Measurements from ENCODE around the gene SCG5.

SCG5 gene

DNA sequence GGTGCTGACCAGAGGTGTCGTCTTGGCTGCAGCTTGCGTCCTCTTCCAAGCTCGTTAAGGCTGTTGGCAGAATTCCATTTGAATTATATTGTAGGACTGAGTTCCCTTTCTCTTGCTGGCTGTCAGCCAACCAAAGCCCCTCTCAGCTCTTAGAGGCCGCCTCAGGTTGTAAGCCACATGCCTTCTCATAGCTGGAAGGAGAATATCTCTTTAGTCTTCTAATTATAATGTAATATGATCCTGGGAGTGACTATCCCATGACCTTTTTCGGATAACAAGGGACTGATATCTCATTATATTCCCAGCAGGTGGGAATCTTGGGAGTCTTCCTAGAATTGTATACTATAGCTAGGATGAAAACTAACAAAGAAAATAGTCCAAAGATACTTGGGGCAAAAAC is 4.8 kb downstream of the SCG5 start:
- no peaks in the 10 kb centered on the region for H3K36me3 ChIP-seq (ENCODE audit: control insufficient read depth in 1 of 2, insufficient read depth in 2 of 2, low read depth in 1 of 2, low read length in 2 of 2)
- H2BK15ac ChIP-seq (ENCODE audit: low read depth, poor library complexity, severe bottlenecking): no peak overlapping the region
- no peak overlapping the region for H2BK120ac ChIP-seq (ENCODE audit: low read depth, low read length)
- no peak overlapping the region for H3K4me2 ChIP-seq (ENCODE audit: low read length, poor library complexity, severe bottlenecking)
- H3K23ac ChIP-seq (ENCODE audit: low read length in 2 of 2): no peak overlapping the region
- H3K14ac ChIP-seq (ENCODE audit: low read length in 2 of 2): no peak overlapping the region
- no peak overlapping the region for H3K27ac ChIP-seq (ENCODE audit: low read length, poor library complexity, severe bottlenecking)
- H3K4me1 ChIP-seq (ENCODE audit: control insufficient read depth, insufficient read depth, low read depth, low read length): peaks cover 5% of the 10 kb centered on the region
- H2BK5ac ChIP-seq (ENCODE audit: low read depth, low read length, poor library complexity, severe bottlenecking): no peak overlapping the region
- H3K79me1 ChIP-seq (replicated peaks; ENCODE audit: low read length, poor library complexity, severe bottlenecking): peaks cover 3% of the 10 kb centered on the region
- no peaks in the 10 kb centered on the region for H3K27me3 ChIP-seq (ENCODE audit: control insufficient read depth in 1 of 2, insufficient read depth in 1 of 2, low read length in 2 of 2)
- no peak overlapping the region for H3K4me3 ChIP-seq (ENCODE audit: insufficient read depth in 1 of 2, low read depth in 1 of 2, low read length in 2 of 2)
- H3K9me3 ChIP-seq (ENCODE audit: control insufficient read depth, low read length): no peaks in the 10 kb centered on the region
- H3K9ac ChIP-seq (ENCODE audit: low read length): no peak overlapping the region
- H2AK5ac ChIP-seq (ENCODE audit: low read length, severe bottlenecking): no peak overlapping the region
- 94% methylated on average over 3 of the region's 5 CpGs for WGBS
- no peak overlapping the region for H2AFZ ChIP-seq (ENCODE audit: low read depth, low read length)
- H3K18ac ChIP-seq (ENCODE audit: low read depth in 1 of 2, low read length in 2 of 2): no peak overlapping the region
- no peak overlapping the region for H2BK12ac ChIP-seq (ENCODE audit: low read length in 2 of 2)
- H4K91ac ChIP-seq (ENCODE audit: low read length): no peak overlapping the region
- no peak for DNase-seq
- H4K8ac ChIP-seq (ENCODE audit: low read length): no peak overlapping the region
- no peak overlapping the region for H3K4ac ChIP-seq (ENCODE audit: low read depth in 1 of 2, low read length in 2 of 2)

- H3K79me1 ChIP-seq (replicated peaks; ENCODE audit: low read length, poor library complexity, severe bottlenecking): peaks cover 3% of the 10 kb centered on the region
Measured at GRCh38 chr15:32649342-32649741, 7.8 kb downstream of the SCG5 start.

GRCh38 chr15:32651229-32651837 is 9.8 kb downstream of the SCG5 start:
- H3K9ac ChIP-seq (ENCODE audit: low read length): no peak overlapping the region
- H3K4me3 ChIP-seq (ENCODE audit: insufficient read depth in 1 of 2, low read depth in 1 of 2, low read length in 2 of 2): no peak overlapping the region
- H3K27ac ChIP-seq (ENCODE audit: low read length, poor library complexity, severe bottlenecking): no peak overlapping the region
- H3K23ac ChIP-seq (ENCODE audit: low read length in 2 of 2): no peak overlapping the region
- H3K36me3 ChIP-seq (ENCODE audit: control insufficient read depth in 1 of 2, insufficient read depth in 2 of 2, low read depth in 1 of 2, low read length in 2 of 2): no peaks in the 10 kb centered on the region
- no peak overlapping the region for H3K14ac ChIP-seq (ENCODE audit: low read length in 2 of 2)
- H4K91ac ChIP-seq (ENCODE audit: low read length): no peak overlapping the region
- no peaks in the 10 kb centered on the region for H3K9me3 ChIP-seq (ENCODE audit: control insufficient read depth, low read length)
- no peak overlapping the region for H4K8ac ChIP-seq (ENCODE audit: low read length)
- no peak overlapping the region for H3K4ac ChIP-seq (ENCODE audit: low read depth in 1 of 2, low read length in 2 of 2)
- no peak overlapping the region for H2AFZ ChIP-seq (ENCODE audit: low read depth, low read length)
- 37% methylated on average over 6 of the region's 6 CpGs for WGBS
- no peak overlapping the region for H2BK5ac ChIP-seq (ENCODE audit: low read depth, low read length, poor library complexity, severe bottlenecking)
- no peak overlapping the region for H3K18ac ChIP-seq (ENCODE audit: low read depth in 1 of 2, low read length in 2 of 2)
- H3K79me1 ChIP-seq (replicated peaks; ENCODE audit: low read length, poor library complexity, severe bottlenecking): peaks cover 3% of the 10 kb centered on the region
- H2BK15ac ChIP-seq (ENCODE audit: low read depth, poor library complexity, severe bottlenecking): no peak overlapping the region
- no peaks in the 10 kb centered on the region for H3K27me3 ChIP-seq (ENCODE audit: control insufficient read depth in 1 of 2, insufficient read depth in 1 of 2, low read length in 2 of 2)
- H2AK5ac ChIP-seq (ENCODE audit: low read length, severe bottlenecking): no peak overlapping the region
- no peak overlapping the region for H2BK120ac ChIP-seq (ENCODE audit: low read depth, low read length)
- H3K4me1 ChIP-seq (ENCODE audit: control insufficient read depth, insufficient read depth, low read depth, low read length): peaks cover 5% of the 10 kb centered on the region
- DNase-seq: peak; percentile 68
- H3K4me2 ChIP-seq (ENCODE audit: low read length, poor library complexity, severe bottlenecking): no peak overlapping the region
- no peak overlapping the region for H2BK12ac ChIP-seq (ENCODE audit: low read length in 2 of 2)

More at GRCh38 chr15:32649342-32649741, 7.8 kb downstream of the SCG5 start:
- Histone ChIP-seq H3K4ac (ENCODE audit: low read depth in 1 of 2, low read length in 2 of 2) (no peak overlapping the region), H2BK5ac (ENCODE audit: low read depth, low read length, poor library complexity, severe bottlenecking) (no peak overlapping the region), H3K9me3 (ENCODE audit: control insufficient read depth, low read length) (no peaks in the 10 kb centered on the region), H2BK15ac (ENCODE audit: low read depth, poor library complexity, severe bottlenecking) (no peak overlapping the region), H3K4me3 (ENCODE audit: insufficient read depth in 1 of 2, low read depth in 1 of 2, low read length in 2 of 2) (no peak overlapping the region), H2BK120ac (ENCODE audit: low read depth, low read length) (no peak overlapping the region), H3K18ac (ENCODE audit: low read depth in 1 of 2, low read length in 2 of 2) (no peak overlapping the region), H3K27ac (ENCODE audit: low read length, poor library complexity, severe bottlenecking) (no peak overlapping the region), H3K9ac (ENCODE audit: low read length) (no peak overlapping the region), H2AK5ac (ENCODE audit: low read length, severe bottlenecking) (peak overlapping the region; percentile 61), H4K91ac (ENCODE audit: low read length) (no peak overlapping the region), H2BK12ac (ENCODE audit: low read length in 2 of 2) (no peak overlapping the region), H2AFZ (ENCODE audit: low read depth, low read length) (no peak overlapping the region), H3K4me1 (ENCODE audit: control insufficient read depth, insufficient read depth, low read depth, low read length) (peaks cover 5% of the 10 kb centered on the region), H3K4me2 (ENCODE audit: low read length, poor library complexity, severe bottlenecking) (no peak overlapping the region), H4K8ac (ENCODE audit: low read length) (no peak overlapping the region), H3K14ac (ENCODE audit: low read length in 2 of 2) (no peak overlapping the region), H3K36me3 (ENCODE audit: control insufficient read depth in 1 of 2, insufficient read depth in 2 of 2, low read depth in 1 of 2, low read length in 2 of 2) (no peaks in the 10 kb centered on the region), H3K27me3 (ENCODE audit: control insufficient read depth in 1 of 2, insufficient read depth in 1 of 2, low read length in 2 of 2) (no peaks in the 10 kb centered on the region), H3K23ac (ENCODE audit: low read length in 2 of 2) (no peak overlapping the region)
- WGBS: 67% methylated on average over 3 of the region's 5 CpGs
- DNase-seq: peak; percentile 46

- no peak overlapping the region for H4K91ac ChIP-seq (ENCODE audit: low read length)
- H3K79me1 ChIP-seq (replicated peaks; ENCODE audit: low read length, poor library complexity, severe bottlenecking): peaks cover 3% of the 10 kb centered on the region
- no peak overlapping the region for H3K4ac ChIP-seq (ENCODE audit: low read depth in 1 of 2, low read length in 2 of 2)
- no peak overlapping the region for H2BK15ac ChIP-seq (ENCODE audit: low read depth, poor library complexity, severe bottlenecking)
- no peak overlapping the region for H2BK120ac ChIP-seq (ENCODE audit: low read depth, low read length)
- H2BK12ac ChIP-seq (ENCODE audit: low read length in 2 of 2): no peak overlapping the region
- no peak overlapping the region for H3K23ac ChIP-seq (ENCODE audit: low read length in 2 of 2)
- H3K14ac ChIP-seq (ENCODE audit: low read length in 2 of 2): no peak overlapping the region
- H2BK5ac ChIP-seq (ENCODE audit: low read depth, low read length, poor library complexity, severe bottlenecking): no peak overlapping the region
- no peaks in the 10 kb centered on the region for H3K9me3 ChIP-seq (ENCODE audit: control insufficient read depth, low read length)
- H3K9ac ChIP-seq (ENCODE audit: low read length): no peak overlapping the region
- DNase-seq: no peak
- H3K4me2 ChIP-seq (ENCODE audit: low read length, poor library complexity, severe bottlenecking): no peak overlapping the region
- H4K8ac ChIP-seq (ENCODE audit: low read length): no peak overlapping the region
- H3K4me1 ChIP-seq (ENCODE audit: control insufficient read depth, insufficient read depth, low read depth, low read length): peaks cover 5% of the 10 kb centered on the region
- no peaks in the 10 kb centered on the region for H3K36me3 ChIP-seq (ENCODE audit: control insufficient read depth in 1 of 2, insufficient read depth in 2 of 2, low read depth in 1 of 2, low read length in 2 of 2)
- WGBS: 67% methylated on average over 3 of the region's 3 CpGs
- no peak overlapping the region for H3K4me3 ChIP-seq (ENCODE audit: insufficient read depth in 1 of 2, low read depth in 1 of 2, low read length in 2 of 2)
- peak overlapping the region; percentile 39 for H2AK5ac ChIP-seq (ENCODE audit: low read length, severe bottlenecking)
- no peak overlapping the region for H3K27ac ChIP-seq (ENCODE audit: low read length, poor library complexity, severe bottlenecking)
- no peaks in the 10 kb centered on the region for H3K27me3 ChIP-seq (ENCODE audit: control insufficient read depth in 1 of 2, insufficient read depth in 1 of 2, low read length in 2 of 2)
- no peak overlapping the region for H3K18ac ChIP-seq (ENCODE audit: low read depth in 1 of 2, low read length in 2 of 2)
- H2AFZ ChIP-seq (ENCODE audit: low read depth, low read length): no peak overlapping the region
Measured at GRCh38 chr15:32652178-32652577, 10.7 kb downstream of the SCG5 start.
